Measurements from ENCODE around the gene RNF181. TPM values are rescaled to one million over a fixed set of nuclear protein-coding genes. Genes with fewer than 3 reads are reported as not detected.

The RNF181 gene
- total and polyA plus RNA-seq, 2 experiments from 2014 or later: 178 to 308 TPM

- TF ChIP-seq EZH2phosphoT487 (IDR thresholded peaks at IDR 0.05; ENCODE audit: insufficient read depth, low read depth): no peak
- TF ChIP-seq EZH2 (IDR thresholded peaks at IDR 0.05; ENCODE audit: insufficient read depth, poor library complexity, severe bottlenecking): no peak
- Histone ChIP-seq H3K27ac (no peak overlapping the region), H3K9me3 (ENCODE audit: low read depth) (no peaks in the 10 kb centered on the region), H3K27me3 (replicated peaks; ENCODE audit: insufficient read depth) (no peaks in the 10 kb centered on the region), H3K4me1 (ENCODE audit: insufficient read depth) (peaks cover 47% of the 10 kb centered on the region), H3K9me2 (ENCODE audit: insufficient read depth) (no peaks in the 10 kb centered on the region), H3K4me2 (ENCODE audit: unreplicated experiment) (no peak overlapping the region), H3F3A (ENCODE audit: insufficient read depth) (peaks cover 40% of the 10 kb centered on the region), H2AFZ (no peak overlapping the region), H4K20me1 (ENCODE audit: insufficient read depth) (no peaks in the 10 kb centered on the region), H3K36me3 (ENCODE audit: low read depth) (peaks cover 6% of the 10 kb centered on the region; the same call in 1 of the 2 replicates), H3K9ac (no peak overlapping the region), H3K4me3 (no peak overlapping the region), H3K79me2 (ENCODE audit: insufficient read depth) (peaks cover 73% of the 10 kb centered on the region)
- 60 to 64% methylated on average over 3 of the region's 3 CpGs for WGBS, 2 experiments (ENCODE audit: low coverage in 1 of 2, low lambda C conversion rate in 2 of 2, missing lambda C conversion rate in 2 of 2)
- DNase-seq: no peak
- in situ Hi-C loops (cut with MboI): no loop called here
Measured at GRCh38 chr2:85593023-85593422, 2.5 kb upstream of the RNF181 start.

- peaks cover 71% of the 10 kb centered on the region for H3K79me2 ChIP-seq (ENCODE audit: insufficient read depth)
- peak overlapping the region; percentile 88 for H3K4me2 ChIP-seq (ENCODE audit: unreplicated experiment)
- peak overlapping the region; percentile 88 for H3K9ac ChIP-seq
- in situ Hi-C loops (cut with MboI): no loop called here
- H3F3A ChIP-seq (ENCODE audit: insufficient read depth): peaks cover 32% of the 10 kb centered on the region
- 14% methylated on average over 13 of the region's 13 CpGs for WGBS, 2 experiments (ENCODE audit: low coverage in 1 of 2, low lambda C conversion rate in 2 of 2, missing lambda C conversion rate in 2 of 2)
- H3K4me3 ChIP-seq: peak overlapping the region; percentile 79
- TF ChIP-seq EZH2phosphoT487 (IDR thresholded peaks at IDR 0.05; ENCODE audit: insufficient read depth, low read depth): no peak
- TF ChIP-seq EZH2 (IDR thresholded peaks at IDR 0.05; ENCODE audit: insufficient read depth, poor library complexity, severe bottlenecking): no peak
- peak overlapping the region; percentile 76 for H2AFZ ChIP-seq
- no peaks in the 10 kb centered on the region for H3K9me2 ChIP-seq (ENCODE audit: insufficient read depth)
- H4K20me1 ChIP-seq (ENCODE audit: insufficient read depth): no peaks in the 10 kb centered on the region
- peak overlapping the region; percentile 89 for H3K27ac ChIP-seq
- H3K4me1 ChIP-seq (ENCODE audit: insufficient read depth): peaks cover 39% of the 10 kb centered on the region
- DNase-seq: no peak
- H3K27me3 ChIP-seq (replicated peaks; ENCODE audit: insufficient read depth): no peaks in the 10 kb centered on the region
- no peaks in the 10 kb centered on the region for H3K9me3 ChIP-seq (ENCODE audit: low read depth)
- peaks cover 8% of the 10 kb centered on the region; the same call in 1 of the 2 replicates for H3K36me3 ChIP-seq (ENCODE audit: low read depth)
Measured at GRCh38 chr2:85594715-85595300, 737 bp upstream of the RNF181 start.

- Histone ChIP-seq H3K36me3 (ENCODE audit: low read depth) (peaks cover 8% of the 10 kb centered on the region; the same call in 1 of the 2 replicates), H3K4me2 (ENCODE audit: unreplicated experiment) (peak overlapping the region; percentile 83), H3K9me3 (ENCODE audit: low read depth) (no peaks in the 10 kb centered on the region), H3K79me2 (ENCODE audit: insufficient read depth) (peaks cover 71% of the 10 kb centered on the region), H3K9ac (peak overlapping the region; percentile 88), H4K20me1 (ENCODE audit: insufficient read depth) (no peaks in the 10 kb centered on the region), H3F3A (ENCODE audit: insufficient read depth) (peaks cover 21% of the 10 kb centered on the region), H3K27ac (peak overlapping the region; percentile 89), H2AFZ (peak overlapping the region; percentile 76), H3K4me1 (ENCODE audit: insufficient read depth) (peaks cover 28% of the 10 kb centered on the region), H3K27me3 (replicated peaks; ENCODE audit: insufficient read depth) (no peaks in the 10 kb centered on the region), H3K4me3 (peak overlapping the region; percentile 79), H3K9me2 (ENCODE audit: insufficient read depth) (no peaks in the 10 kb centered on the region)
- TF ChIP-seq EZH2 (IDR thresholded peaks at IDR 0.05; ENCODE audit: insufficient read depth, poor library complexity, severe bottlenecking) (no peak), EZH2phosphoT487 (IDR thresholded peaks at IDR 0.05; ENCODE audit: insufficient read depth, low read depth) (no peak)
- WGBS, 2 experiments (ENCODE audit: low coverage in 1 of 2, low lambda C conversion rate in 2 of 2, missing lambda C conversion rate in 2 of 2): 1 to 2% methylated on average over 8 to 10 of the region's 10 CpGs
- DNase-seq: no peak
- in situ Hi-C loops (cut with MboI): no loop called here
Measured at GRCh38 chr2:85596026-85596333, 435 bp downstream of the RNF181 start.

GRCh38 chr2:85596486-85597143 is 1.1 kb downstream of the RNF181 start:
- H2AFZ ChIP-seq: no peak overlapping the region
- H3K27me3 ChIP-seq (replicated peaks; ENCODE audit: insufficient read depth): no peaks in the 10 kb centered on the region
- no peaks in the 10 kb centered on the region for H3K9me3 ChIP-seq (ENCODE audit: low read depth)
- H3F3A ChIP-seq (ENCODE audit: insufficient read depth): peaks cover 15% of the 10 kb centered on the region
- H3K27ac ChIP-seq: peak overlapping the region; percentile 89
- no peaks in the 10 kb centered on the region for H4K20me1 ChIP-seq (ENCODE audit: insufficient read depth)
- peaks cover 8% of the 10 kb centered on the region; the same call in 1 of the 2 replicates for H3K36me3 ChIP-seq (ENCODE audit: low read depth)
- in situ Hi-C loops (cut with MboI): no loop called here
- H3K4me3 ChIP-seq: peak overlapping the region; percentile 79
- peaks cover 21% of the 10 kb centered on the region for H3K4me1 ChIP-seq (ENCODE audit: insufficient read depth)
- H3K9me2 ChIP-seq (ENCODE audit: insufficient read depth): no peaks in the 10 kb centered on the region
- WGBS, 2 experiments (ENCODE audit: low coverage in 1 of 2, low lambda C conversion rate in 2 of 2, missing lambda C conversion rate in 2 of 2): 64 to 69% methylated on average over 3 of the region's 3 CpGs
- H3K9ac ChIP-seq: peak overlapping the region; percentile 88
- H3K79me2 ChIP-seq (ENCODE audit: insufficient read depth): peaks cover 67% of the 10 kb centered on the region
- DNase-seq: peak; percentile 32
- TF ChIP-seq EZH2phosphoT487 (IDR thresholded peaks at IDR 0.05; ENCODE audit: insufficient read depth, low read depth) (no peak), EZH2 (IDR thresholded peaks at IDR 0.05; ENCODE audit: insufficient read depth, poor library complexity, severe bottlenecking) (no peak)
- peak overlapping the region; percentile 83 for H3K4me2 ChIP-seq (ENCODE audit: unreplicated experiment)

All from GM23248 (cell line).